Thymus (tissue), 11 donors: ENCODE results near the gene IPO13. TPM values are rescaled to one million over a fixed set of nuclear protein-coding genes. Genes with fewer than 3 reads are reported as not detected.
A peak's percentile ranks its signal among the peaks of the same experiment; 100 is the strongest.

ENCODE experiments used
- DNase-seq, 9 donors: peaks; one replicate each; pipeline ENCODE4 v3.0.0-alpha.2; 2013; ENCODE audit warnings: low spot score in 9 of 9, low read depth in 6 of 9, missing footprints in 1 of 9
- H3K27ac ChIP-seq, 2 donors: one replicate each; pipeline ENCODE4 v1.5.1; 2013; ENCODE audit warnings: control low read depth in 1 of 2, low read depth in 1 of 2, low read length in 1 of 2, mild to moderate bottlenecking in 1 of 2, moderate library complexity in 1 of 2
- H3K27me3 ChIP-seq, 2 donors: one replicate each; pipeline ENCODE4 v1.5.1; 2013; ENCODE audit warnings: low read length in 1 of 2; ENCODE audit not compliant: control insufficient read depth in 2 of 2, insufficient read depth in 1 of 2
- H3K36me3 ChIP-seq, 2 donors: one replicate each; pipeline ENCODE4 v1.5.1; 2013; ENCODE audit warnings: low read length in 1 of 2, mild to moderate bottlenecking in 1 of 2, moderate library complexity in 1 of 2; ENCODE audit not compliant: control insufficient read depth in 2 of 2, insufficient read depth in 2 of 2
- H3K4me1 ChIP-seq, 2 donors: one replicate each; pipeline ENCODE4 v1.5.1; 2013; ENCODE audit warnings: low read length in 2 of 2; ENCODE audit not compliant: control insufficient read depth in 2 of 2, insufficient read depth in 2 of 2
- H3K4me3 ChIP-seq, 2 donors: one replicate each; pipeline ENCODE4 v1.5.1; 2013; ENCODE audit warnings: low read length in 2 of 2, control low read depth in 1 of 2, mild to moderate bottlenecking in 1 of 2
- H3K9me3 ChIP-seq, 2 donors: one replicate each; pipeline ENCODE4 v1.5.1; 2013; ENCODE audit warnings: low read length in 1 of 2, mild to moderate bottlenecking in 1 of 2; ENCODE audit not compliant: control insufficient read depth in 2 of 2, insufficient read depth in 1 of 2
- WGBS: extraction: QIAGEN DNeasy Blood & Tissue Kit; methylation state at CpG from one replicate; pipeline ENCODE4 v1.1.7; 2013; 5-methylcytosine and 5-hydroxymethylcytosine counted together
- polyA plus RNA-seq: library from polyadenylated mRNA; stranded (reverse); fragments of 200-250 nt; gene quantifications from one replicate; pipeline ENCODE4 v1.2.3, GENCODE V29; 2013
- total RNA-seq: library from RNA; stranded (reverse); fragments of 120-200 nt; gene quantifications from one replicate; pipeline ENCODE4 v1.2.4, GENCODE V29; 2013
- donor health status: healthy.

Gene IPO13
- total and polyA plus RNA-seq, 2 donors: 10.5 to 26.1 TPM

DNA sequence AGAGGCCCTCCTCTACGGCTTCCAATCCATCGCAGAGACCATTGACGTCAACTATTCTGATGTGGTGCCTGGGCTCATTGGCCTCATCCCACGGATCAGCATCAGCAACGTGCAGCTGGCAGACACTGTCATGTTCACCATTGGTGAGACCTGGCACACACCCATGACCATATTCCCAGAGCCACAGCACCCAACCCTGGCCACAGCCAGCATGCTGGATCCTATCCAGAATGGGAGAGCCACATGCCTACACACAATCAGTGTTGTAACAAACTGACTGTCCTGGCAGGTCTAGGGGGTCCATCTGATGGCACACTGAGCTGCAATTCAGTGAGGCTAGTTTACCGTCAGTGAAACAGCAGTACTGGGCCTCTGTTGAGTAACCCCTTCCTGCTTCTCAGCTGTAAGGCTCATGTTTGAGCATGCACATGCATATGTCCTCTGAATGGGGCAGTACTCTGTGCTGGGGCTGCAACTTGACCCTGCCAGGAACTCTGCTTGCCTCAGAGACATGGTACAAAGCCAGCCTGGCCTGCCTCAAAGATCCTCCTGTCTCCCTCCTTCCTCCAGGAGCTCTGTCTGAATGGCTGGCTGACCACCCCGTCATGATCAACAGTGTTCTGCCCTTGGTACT is 10.8 kb downstream of the IPO13 start:
- no peak for DNase-seq
- WGBS: 94% methylated on average over 7 of the region's 7 CpGs
- no peaks in the 10 kb centered on the region for H3K4me1 ChIP-seq
- H3K36me3 ChIP-seq: peaks cover 20 to 28% of the 10 kb centered on the region in 2 donors
- no peaks in the 10 kb centered on the region for H3K27me3 ChIP-seq
- no peak overlapping the region for H3K27ac ChIP-seq
- no peaks in the 10 kb centered on the region for H3K9me3 ChIP-seq
- H3K4me3 ChIP-seq: no peak overlapping the region

DNA sequence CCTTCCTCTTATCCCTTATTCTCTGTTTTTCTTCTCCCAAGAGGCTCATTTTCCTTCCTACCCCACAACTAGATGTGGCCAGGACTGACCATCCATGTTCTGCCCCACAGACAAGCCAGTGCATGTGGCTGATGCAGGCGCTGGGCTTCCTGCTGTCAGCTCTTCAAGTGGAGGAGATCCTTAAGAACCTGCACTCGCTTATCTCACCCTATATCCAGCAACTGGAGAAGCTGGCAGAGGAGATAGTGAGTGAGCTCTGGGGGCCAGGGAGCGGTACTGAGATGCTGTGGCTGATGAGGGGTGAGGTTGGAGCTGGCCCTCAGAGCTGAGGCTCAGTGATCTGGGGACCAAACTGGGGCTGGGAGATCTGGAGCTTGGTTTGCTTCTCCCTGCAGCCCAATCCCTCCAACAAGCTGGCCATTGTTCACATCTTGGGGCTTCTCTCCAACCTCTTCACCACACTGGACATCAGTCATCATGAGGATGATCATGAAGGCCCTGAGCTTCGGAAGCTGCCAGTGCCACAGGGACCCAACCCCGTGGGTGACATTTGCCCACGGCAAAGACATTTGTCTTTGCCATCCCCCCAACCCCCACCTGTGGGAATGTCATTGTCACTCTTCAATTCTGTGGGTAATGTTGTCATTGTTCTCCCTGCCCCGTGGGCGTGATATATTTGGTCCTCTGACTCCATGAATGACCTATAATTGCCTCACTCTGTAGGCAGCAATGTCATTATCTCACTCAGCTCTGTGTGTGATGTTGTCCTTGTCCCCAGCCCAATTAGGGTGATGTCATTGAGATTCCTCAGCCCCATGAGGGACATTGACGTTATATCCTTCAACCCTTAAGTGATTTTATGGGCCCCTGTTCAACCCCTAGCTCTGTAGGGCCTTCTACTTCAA is 11.9 kb downstream of the IPO13 start:
- no peak overlapping the region for H3K4me3 ChIP-seq
- H3K4me1 ChIP-seq: no peaks in the 10 kb centered on the region
- no peaks in the 10 kb centered on the region for H3K27me3 ChIP-seq
- DNase-seq: no peak
- peaks cover 25 to 28% of the 10 kb centered on the region in 2 donors for H3K36me3 ChIP-seq
- 97% methylated on average over 9 of the region's 9 CpGs for WGBS
- H3K27ac ChIP-seq: no peak overlapping the region
- no peaks in the 10 kb centered on the region for H3K9me3 ChIP-seq

DNA sequence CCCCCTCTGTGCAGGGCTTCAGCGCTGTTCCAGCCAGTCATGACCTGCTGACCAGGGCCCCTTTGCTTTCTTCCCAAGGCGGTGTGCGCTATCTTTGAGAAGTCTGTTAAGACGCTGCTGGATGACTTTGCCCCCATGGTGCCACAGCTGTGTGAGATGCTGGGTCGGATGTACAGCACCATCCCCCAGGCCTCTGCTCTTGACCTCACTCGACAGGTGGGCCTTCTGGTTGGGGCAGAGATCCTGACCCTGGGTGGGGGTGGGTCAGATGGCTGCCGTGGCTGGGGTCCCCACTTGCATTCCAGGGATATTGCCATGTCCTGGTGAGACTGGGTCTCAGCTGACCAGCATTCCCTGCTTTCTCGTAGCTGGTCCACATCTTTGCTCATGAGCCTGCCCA is 14.0 kb downstream of the IPO13 start:
- Histone ChIP-seq H3K4me3 (no peak overlapping the region), H3K27ac (no peak overlapping the region), H3K4me1 (no peaks in the 10 kb centered on the region), H3K27me3 (no peaks in the 10 kb centered on the region), H3K36me3 (peaks cover 27 to 28% of the 10 kb centered on the region in 2 donors), H3K9me3 (no peaks in the 10 kb centered on the region)
- 97% methylated on average over 8 of the region's 8 CpGs for WGBS
- DNase-seq: no peak

DNA sequence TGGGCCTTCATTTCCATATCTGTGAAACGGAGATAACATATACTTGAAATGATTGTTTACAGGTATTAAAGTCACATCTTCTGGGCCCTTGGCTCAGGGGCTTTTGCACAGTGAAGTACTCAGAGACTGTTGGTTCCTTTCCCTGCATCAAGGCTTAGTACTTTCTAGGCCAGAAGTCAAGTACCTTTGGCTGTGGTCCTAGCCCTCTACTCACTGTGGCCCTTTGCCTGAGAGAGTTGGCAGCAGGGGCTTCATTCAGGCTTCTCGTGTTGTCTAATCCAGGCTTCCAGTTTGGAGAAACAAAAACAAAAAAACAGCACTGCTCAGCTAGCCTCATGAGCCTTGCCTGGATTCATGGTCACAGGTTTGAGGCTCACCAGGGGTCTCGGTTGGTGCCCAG is 14.9 kb downstream of the IPO13 start:
- H3K9me3 ChIP-seq: no peaks in the 10 kb centered on the region
- no peak for DNase-seq
- no peaks in the 10 kb centered on the region for H3K27me3 ChIP-seq
- H3K4me1 ChIP-seq: no peaks in the 10 kb centered on the region
- no peak overlapping the region for H3K4me3 ChIP-seq
- H3K36me3 ChIP-seq: peaks cover 25 to 27% of the 10 kb centered on the region in 2 donors
- no peak overlapping the region for H3K27ac ChIP-seq
- WGBS: 95% methylated on average over 3 of the region's 3 CpGs

DNA sequence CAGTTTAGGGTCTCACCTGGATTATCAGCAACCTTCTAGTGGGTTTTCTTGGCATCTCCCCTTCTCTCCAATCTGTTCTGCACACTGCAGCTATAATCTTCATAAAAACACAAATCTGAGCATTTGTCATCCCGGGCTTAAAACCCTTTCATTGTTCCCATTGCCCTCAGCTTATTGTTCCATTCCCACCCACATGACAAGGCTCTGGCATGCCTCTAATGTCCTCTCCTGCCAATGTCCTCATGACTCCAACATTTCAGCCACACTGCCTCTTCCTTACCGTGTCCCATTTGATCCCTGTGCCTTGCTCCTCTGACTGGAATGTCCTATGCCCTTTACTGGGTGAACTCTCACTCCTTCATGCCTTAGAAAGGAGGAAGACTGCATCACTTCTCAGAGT is 15.6 kb downstream of the IPO13 start:
- Histone ChIP-seq H3K9me3 (no peaks in the 10 kb centered on the region), H3K36me3 (peaks cover 22 to 27% of the 10 kb centered on the region in 2 donors), H3K4me3 (no peak overlapping the region), H3K27me3 (no peaks in the 10 kb centered on the region), H3K4me1 (no peaks in the 10 kb centered on the region), H3K27ac (no peak overlapping the region)
- no peak for DNase-seq
- WGBS: 94% methylated on average over 2 of the region's 2 CpGs

DNA sequence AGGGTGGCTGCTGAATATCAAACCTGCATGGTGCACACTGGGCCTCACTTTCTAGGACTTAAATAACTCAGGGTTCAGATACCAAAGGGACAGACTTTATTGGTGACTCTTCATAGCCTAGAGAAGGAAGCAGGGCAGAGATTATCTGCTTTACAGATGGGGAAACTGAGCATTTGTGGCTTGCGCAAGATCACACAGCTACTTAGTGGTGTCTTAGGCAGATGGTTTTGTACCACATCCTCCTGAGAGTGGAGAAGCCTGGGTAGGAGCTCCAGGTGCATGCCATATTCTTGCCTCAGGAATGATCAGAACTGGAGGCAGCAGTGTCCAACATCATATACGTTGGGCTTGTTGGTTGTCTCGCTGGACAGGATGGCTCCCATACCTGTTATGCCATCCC is 16.3 kb downstream of the IPO13 start:
- Histone ChIP-seq H3K36me3 (peaks cover 16 to 23% of the 10 kb centered on the region in 2 donors), H3K27me3 (no peaks in the 10 kb centered on the region), H3K4me1 (no peaks in the 10 kb centered on the region), H3K27ac (no peak overlapping the region), H3K9me3 (no peaks in the 10 kb centered on the region), H3K4me3 (no peak overlapping the region)
- WGBS: 86% methylated on average over 3 of the region's 3 CpGs
- no peak for DNase-seq

DNA sequence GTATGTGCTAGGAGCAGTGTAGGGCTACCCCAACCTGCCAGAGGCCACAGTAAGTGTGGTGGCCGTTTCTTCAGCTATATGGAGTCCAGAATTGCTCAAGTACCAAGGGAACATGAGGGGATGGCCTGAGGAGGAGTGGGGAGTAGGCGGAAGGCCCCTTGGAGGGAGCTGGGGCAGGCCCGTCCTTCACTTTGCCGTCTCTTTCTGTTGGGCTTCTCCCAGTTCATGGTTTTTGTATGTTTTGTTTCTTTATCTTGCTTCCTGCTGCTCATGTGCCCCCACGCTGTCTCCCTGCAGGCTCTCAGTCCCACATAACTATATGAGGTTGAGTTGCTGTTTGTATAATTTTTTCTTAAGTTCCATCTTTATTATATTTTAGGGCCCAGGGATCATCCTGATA is 17.1 kb downstream of the IPO13 start:
- Histone ChIP-seq H3K36me3 (peaks cover 10 to 16% of the 10 kb centered on the region in 2 donors), H3K9me3 (no peaks in the 10 kb centered on the region), H3K4me1 (no peaks in the 10 kb centered on the region), H3K27me3 (no peaks in the 10 kb centered on the region), H3K4me3 (no peak overlapping the region), H3K27ac (no peak overlapping the region)
- 98% methylated on average over 5 of the region's 5 CpGs for WGBS
- DNase-seq: no peak

DNA sequence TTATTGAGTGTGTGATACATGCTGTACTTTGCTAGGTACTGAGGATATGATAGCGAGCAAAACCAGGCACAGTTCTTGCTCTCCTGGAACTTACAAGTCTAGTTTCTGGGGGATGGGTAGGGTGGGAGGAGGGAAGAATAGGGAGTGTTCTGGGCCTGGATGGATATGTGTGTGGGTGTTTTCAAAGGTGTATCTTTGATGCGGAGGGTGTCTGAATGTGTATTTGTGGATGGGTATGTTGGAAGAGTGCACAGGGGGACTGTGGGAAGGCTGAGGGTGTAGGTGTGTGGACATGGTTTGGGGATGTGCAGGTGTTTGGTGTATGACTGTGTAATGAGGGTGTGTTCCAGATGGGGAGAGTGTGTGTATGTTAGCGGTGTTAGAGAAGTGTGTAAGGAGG is 18.6 kb downstream of the IPO13 start:
- Histone ChIP-seq H3K36me3 (peaks cover 4 to 15% of the 10 kb centered on the region in 2 donors), H3K27ac (no peak overlapping the region), H3K27me3 (no peaks in the 10 kb centered on the region), H3K4me3 (no peak overlapping the region), H3K4me1 (peaks cover 4 to 7% of the 10 kb centered on the region in 2 donors), H3K9me3 (no peaks in the 10 kb centered on the region)
- no peak for DNase-seq
- 90% methylated on average over 3 of the region's 3 CpGs for WGBS

DNA sequence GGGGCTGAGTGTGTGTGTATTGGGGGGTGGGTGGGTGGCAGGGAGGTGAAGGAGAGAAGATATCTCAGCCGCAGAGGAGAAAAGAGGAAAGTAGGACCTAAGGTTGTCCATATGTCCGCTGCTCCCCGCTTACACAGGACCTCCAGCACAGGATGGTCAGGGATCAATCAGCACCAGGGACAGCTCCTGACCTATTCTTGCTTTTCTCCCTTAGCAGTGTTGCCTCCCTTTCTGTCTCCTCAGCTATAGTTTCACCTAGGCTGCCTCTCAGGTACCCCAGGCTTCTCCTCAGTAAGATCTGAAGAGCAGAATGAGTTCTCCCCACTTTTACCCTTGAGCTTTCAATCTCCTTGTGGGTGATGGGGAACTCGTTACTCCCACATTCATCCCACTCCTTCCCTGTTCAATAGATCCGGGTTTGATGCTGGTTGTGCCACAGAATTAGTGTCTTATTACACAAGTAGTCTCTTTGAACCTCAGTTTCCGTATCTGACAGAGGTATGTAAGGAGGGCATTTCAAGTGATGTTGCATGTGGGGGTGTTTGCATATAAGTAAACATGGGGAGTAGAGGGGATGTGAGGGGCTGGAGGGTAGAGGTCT is 21.7 kb downstream of the IPO13 start:
- 99% methylated on average over 6 of the region's 6 CpGs for WGBS
- Histone ChIP-seq H3K4me3 (no peak overlapping the region), H3K9me3 (no peaks in the 10 kb centered on the region), H3K27me3 (no peaks in the 10 kb centered on the region), H3K36me3 (peaks cover 0 to 9% of the 10 kb centered on the region in 2 donors), H3K27ac (no peak overlapping the region), H3K4me1 (peaks cover 7 to 14% of the 10 kb centered on the region in 2 donors)
- DNase-seq: peak in 3 of 9 donors; percentile 44 to 59 (median 47)
